K562 (cell line): ENCODE measurements around the gene VSTM5. TPM values are rescaled to one million over a fixed set of nuclear protein-coding genes. Genes with fewer than 3 reads are reported as not detected.

Source experiments
- ATAC-seq: fragments of 200-7000 bp; cut with Tn5 transposase; 3 replicates; pipeline ENCODE4 v1.9.1; 2020; ENCODE audit warnings: moderate library complexity
- BruUV-seq: library from RNA; stranded (reverse); fragments of 400-500 nt; replicated peaks from 2 replicates; lab custom pipeline; 2021; lab: Mats Ljungman, UMichigan
- CTCF ChIA-PET: fragments of 300-600 bp; formaldehyde crosslinking; extraction: SDS; loops from one replicate; lab custom pipeline; 2021; ENCODE audit warnings: low intra/inter-chr PET ratio; lab: Yijun Ruan, JAX
- POLR2A ChIA-PET: fragments of 300-600, 350-650 bp; sonication (Branson Sonifier 250); formaldehyde crosslinking; extraction: SDS; loops from one replicate; lab custom pipeline; 2021; ENCODE audit warnings: antibody characterized with exemption, inconsistent platforms; lab: Yijun Ruan, JAX
- DNase-seq, 4 experiments: peaks; one replicate each; pipeline versions ENCODE4 v3.0.0 to v3.0.0-alpha.2; 2011 to 2018; ENCODE audit warnings: low spot score in 3 of 4, mixed read lengths in 3 of 4; ENCODE audit errors: extremely low read depth in 1 of 4
- FAIRE-seq: peaks from 2 replicates; lab custom pipeline; 2011; peaks lifted over from hg19 to GRCh38; lab: Jason Lieb, UNC
- H2AFZ ChIP-seq: 2 replicates; pipeline ENCODE4 v1.6.0; 2011; ENCODE audit warnings: low read depth, low read length, control low read depth, inconsistent platforms
- H3K27ac ChIP-seq: fragments of 200-600 bp; 3 replicates; pipeline ENCODE4 v1.8.0; 2011; ENCODE audit warnings: low read depth, mild to moderate bottlenecking, control low read depth, inconsistent platforms, low read length, moderate library complexity, mixed read lengths; ENCODE audit errors: extremely low read depth
- H3K27me3 ChIP-seq, 2 experiments: fragments of 300-600 bp in 1 of 2; 2 replicates in 1 of 2; 3 replicates in 1 of 2; pipeline versions ENCODE4 v1.6.0 to v1.8.0; 2011; ENCODE audit warnings: inconsistent platforms in 2 of 2, low read length in 2 of 2, mild to moderate bottlenecking in 1 of 2, mixed read lengths in 1 of 2, moderate library complexity in 1 of 2; ENCODE audit not compliant: control insufficient read depth in 2 of 2, insufficient read depth in 2 of 2
- H3K36me3 ChIP-seq: fragments of 300-600 bp; 3 replicates; pipeline ENCODE4 v1.8.0; 2011; ENCODE audit warnings: mild to moderate bottlenecking, low read length, inconsistent platforms; ENCODE audit not compliant: control insufficient read depth, insufficient read depth
- H3K4me1 ChIP-seq, 2 experiments: fragments of 200-600 bp in 1 of 2; replicated peaks in 1 of 2; 2 replicates in 1 of 2; 3 replicates in 1 of 2; pipeline versions ENCODE4 v1.5.1 to v1.8.0; 2011; ENCODE audit warnings: inconsistent platforms in 2 of 2, low read length in 2 of 2, mild to moderate bottlenecking in 1 of 2, mixed read lengths in 1 of 2, moderate library complexity in 1 of 2; ENCODE audit not compliant: control insufficient read depth in 2 of 2, insufficient read depth in 2 of 2
- H3K4me2 ChIP-seq: 2 replicates; pipeline ENCODE4 v1.6.1; 2011; ENCODE audit warnings: low read length, control low read depth, inconsistent platforms, mixed read lengths; ENCODE audit not compliant: insufficient read depth
- H3K4me3 ChIP-seq: fragments of 200-600 bp; sonication (generic), shearing (Covaris generic); 2 replicates; pipeline ENCODE4 v1.5.1; 2016; ENCODE audit warnings: control low read depth, inconsistent platforms
- H3K79me2 ChIP-seq: fragments of 200-600 bp; 3 replicates; pipeline ENCODE4 v1.8.0; 2011; ENCODE audit warnings: low read length, inconsistent platforms; ENCODE audit not compliant: control insufficient read depth, insufficient read depth
- H3K9ac ChIP-seq, 2 experiments: 2 replicates each; pipeline versions ENCODE4 v1.6.0 to v1.6.1; 2011; ENCODE audit warnings: low read depth in 2 of 2, low read length in 2 of 2, control low read depth in 1 of 2, inconsistent platforms in 1 of 2, mild to moderate bottlenecking in 1 of 2, mixed read lengths in 1 of 2; ENCODE audit not compliant: insufficient read depth in 1 of 2
- H3K9me1 ChIP-seq: one replicate; pipeline ENCODE4 v1.6.0; 2011; ENCODE audit warnings: inconsistent platforms, mild to moderate bottlenecking, low read length, moderate library complexity; ENCODE audit not compliant: control insufficient read depth, insufficient read depth
- H3K9me3 ChIP-seq: replicated peaks from 2 replicates; pipeline ENCODE4 v1.5.1; 2011; ENCODE audit warnings: low read depth, low read length, inconsistent platforms; ENCODE audit not compliant: control insufficient read depth, insufficient read depth
- H4K20me1 ChIP-seq: replicated peaks from 2 replicates; pipeline ENCODE4 v1.6.1; 2011; ENCODE audit warnings: low read length, inconsistent platforms, mixed read lengths; ENCODE audit not compliant: control insufficient read depth, insufficient read depth
- CEBPB ChIP-seq: fragments of 450-650 bp; IDR thresholded peaks from 2 replicates; pipeline ENCODE4 v1.6.1; 2016; ENCODE audit warnings: missing genetic modification characterization, missing compliant biosample characterization
- ETV6 ChIP-seq, 3 experiments: fragments of 150-350 bp in 1 of 3; sonication (generic) in 1 of 3; formaldehyde crosslinking in 1 of 3; IDR thresholded peaks; 2 replicates each; pipeline versions ENCODE4 v1.6.1 to v1.8.0; 2014 to 2022; ENCODE audit warnings: borderline replicate concordance in 2 of 3, low read depth in 2 of 3, antibody characterized with exemption in 1 of 3, low read length in 1 of 3, mild to moderate bottlenecking in 1 of 3, missing genetic modification reagents in 1 of 3
- MTA1 ChIP-seq: fragments of 450-650 bp; IDR thresholded peaks from 2 replicates; pipeline ENCODE4 v1.6.1; 2017; ENCODE audit warnings: borderline replicate concordance
- TCF3 ChIP-seq: sonication (generic); formaldehyde crosslinking; IDR thresholded peaks from 2 replicates; pipeline ENCODE4 v1.4.0; 2020; ENCODE audit warnings: mild to moderate bottlenecking, missing genetic modification reagents
- VEZF1 ChIP-seq: fragments of 200-800 bp; sonication (Bioruptor generic); IDR thresholded peaks from 2 replicates; pipeline ENCODE4 v1.6.1; 2017; ENCODE audit warnings: missing genetic modification characterization, missing compliant biosample characterization
- ZNF407 ChIP-seq: fragments of 450-650 bp; IDR thresholded peaks from 2 replicates; pipeline ENCODE4 v1.6.1; 2016; ENCODE audit warnings: low read depth
- ZNF512 ChIP-seq: IDR thresholded peaks from 2 replicates; pipeline ENCODE4 v1.6.1; 2016; ENCODE audit warnings: missing genetic modification characterization, missing compliant biosample characterization
- WGBS: fragments of 100-300 bp; shearing (Covaris generic); methylation state at CpG from one replicate; pipeline ENCODE4 v1.1.6; 2016; ENCODE audit warnings: low coverage, mixed read lengths; ENCODE audit not compliant: insufficient coverage; ENCODE audit errors: missing lambda C conversion rate; 5-methylcytosine and 5-hydroxymethylcytosine counted together
- in situ Hi-C: fragments of 300-500 bp; cut with MboI; formaldehyde crosslinking; loops from 4 replicates; pipeline ENCODE4 v1.15.0; 2018; ENCODE audit warnings: inconsistent platforms, mixed read lengths
- intact Hi-C: fragments of 100-400 bp; cut with micrococcal nuclease; formaldehyde crosslinking; loops from 2 replicates; pipeline ENCODE4 v1.14.2; 2022
- polyA plus RNA-seq, 8 experiments: library from polyadenylated mRNA; depleted of rRNA in 4 of 8; stranded (reverse) in 5 of 8; unstranded in 3 of 8; fragments of >200 nt; fragmentation: Nextera tagmentation in 2 of 8; fragmentation: Illumina TruSeq in 1 of 8; extraction: Ambion mirVana in 2 of 8; extraction: Trizol in 1 of 8; gene quantifications; 2 replicates each; pipeline versions ENCODE4 v1.2.1 to v1.2.3, GENCODE V29; 2011 to 2014; ENCODE audit warnings: inconsistent platforms in 1 of 8, missing spikeins in 1 of 8
- total RNA-seq, 7 experiments: library from RNA; depleted of rRNA in 6 of 7; stranded (reverse); fragments of >200 nt in 6 of 7; fragmentation: Illumina TruSeq in 2 of 7; extraction: Trizol in 2 of 7; gene quantifications; 2 replicates each; pipeline versions ENCODE4 v1.2.1 to v1.2.3, GENCODE V29; 2011 to 2021; ENCODE audit warnings: low replicate concordance in 1 of 7

The VSTM5 gene
- total and polyA plus RNA-seq, 9 of the 15 experiments (the other 6 are each of a cell fraction or from before 2014, with no cell fraction given) = 0.01 TPM; not detected in 8

- H3K27ac ChIP-seq = no peak overlapping the region
- peaks cover 7 to 43% of the 10 kb centered on the region in 2 experiments; a peak in 3 of 5 replicates for H3K27me3 ChIP-seq
- H3K9ac ChIP-seq = peak overlapping the region in 1 of 2 experiments; percentile 70; a peak in 2 of 4 replicates
- peak overlapping the region; percentile 23; the same call in 1 of the 2 replicates for H3K4me2 ChIP-seq
- intact Hi-C loops = no loop called here
- H3K9me1 ChIP-seq = no peaks in the 10 kb centered on the region
- no peak overlapping the region for H2AFZ ChIP-seq
- FAIRE-seq (no peak), ATAC-seq (peak; percentile 81), DNase-seq (peak; percentile 41 to 63 (median 44))
- no peaks in the 10 kb centered on the region for H3K36me3 ChIP-seq
- no peaks in the 10 kb centered on the region for H3K79me2 ChIP-seq
- ChIA-PET POLR2A (interaction anchor here (0.5 to 1.2 kb wide), 3 partner anchors 9 to 110 kb away, joined by 3 to 4 read pairs (median 3); no protein-coding TSS in a partner anchor), CTCF (no interaction called here)
- H3K4me3 ChIP-seq = peak overlapping the region; percentile 11; the same call in 1 of the 2 replicates
- in situ Hi-C loops = no loop called here
- H3K4me1 ChIP-seq = peaks cover 4 to 10% of the 10 kb centered on the region in 2 experiments; a peak in 2 of 5 replicates
- no peaks in the 10 kb centered on the region for H3K9me3 ChIP-seq
- WGBS = 5% methylated on average over 39 of the region's 67 CpGs
- H4K20me1 ChIP-seq = 0 out of 2 replicates have a peak, but pooled peaks cover 4% of the 10 kb centered on the region
- no TSS peak for BruUV-seq
- TF ChIP-seq ETV6 (IDR thresholded peaks at IDR 0.05; ENCODE audit: borderline replicate concordance in 1 of 2, low read depth in 2 of 2, low read length in 1 of 2) (no peak), ETV6 (CRISPR knock-in tag; IDR thresholded peaks at IDR 0.05; ENCODE audit: borderline replicate concordance) (no peak), MTA1 (no peak), CEBPB (no peak), VEZF1 (CRISPR knock-in tag) (peak; percentile 68), ZNF407 (no peak), TCF3 (peak; percentile 60), ZNF512 (tag) (no peak)
These were observed 446 bp downstream of the VSTM5 start for GRCh38 chr11:93849751-93850593.
